Activated T-cell treated with anti-CD3 and anti-CD28 coated beads, Interleukin-2, amount 50 U/mL, for 48 hours (primary cell): Measurements from ENCODE around the gene KRT81.

Experiments used
- DNase-seq, 2 experiments: peaks; one replicate each; pipeline ENCODE4 v3.0.0-alpha.2; 2020

The KRT81 gene

DNA sequence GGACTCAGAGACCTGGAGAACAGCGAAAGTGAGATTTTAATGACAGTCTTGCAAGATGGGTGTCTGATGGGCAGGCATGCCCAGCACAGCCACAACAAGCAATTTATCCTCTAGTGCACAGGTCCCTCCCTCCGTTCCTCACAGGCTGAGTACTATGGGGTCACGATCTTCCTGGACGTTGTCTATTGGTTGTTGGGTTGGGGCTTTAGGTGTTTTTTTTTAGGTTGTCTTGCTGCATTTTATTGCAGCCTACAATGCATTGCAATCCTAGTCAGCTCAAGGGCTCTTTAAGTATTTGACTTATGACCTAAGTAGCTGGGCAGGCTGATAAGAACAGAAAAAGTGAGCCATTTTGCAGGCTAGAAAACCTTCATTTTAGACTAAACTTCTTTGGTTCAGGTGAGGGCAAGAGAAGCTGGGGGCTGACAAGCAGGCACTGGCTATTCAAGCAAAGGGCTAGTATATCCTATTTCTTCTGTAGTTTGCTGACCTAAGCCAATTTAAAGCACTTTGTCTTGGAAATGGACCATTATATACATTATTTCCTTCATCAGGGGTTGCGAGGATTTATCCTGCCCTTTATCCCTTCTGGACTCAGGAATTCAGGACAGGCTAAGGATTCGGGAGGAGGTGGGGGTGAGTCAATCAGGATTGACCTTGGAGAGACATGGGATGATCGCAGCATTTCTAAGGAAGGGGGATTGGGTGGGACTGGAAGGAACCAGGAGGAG lies 52.3 kb downstream of the KRT81 start:
- no peak for DNase-seq

DNA sequence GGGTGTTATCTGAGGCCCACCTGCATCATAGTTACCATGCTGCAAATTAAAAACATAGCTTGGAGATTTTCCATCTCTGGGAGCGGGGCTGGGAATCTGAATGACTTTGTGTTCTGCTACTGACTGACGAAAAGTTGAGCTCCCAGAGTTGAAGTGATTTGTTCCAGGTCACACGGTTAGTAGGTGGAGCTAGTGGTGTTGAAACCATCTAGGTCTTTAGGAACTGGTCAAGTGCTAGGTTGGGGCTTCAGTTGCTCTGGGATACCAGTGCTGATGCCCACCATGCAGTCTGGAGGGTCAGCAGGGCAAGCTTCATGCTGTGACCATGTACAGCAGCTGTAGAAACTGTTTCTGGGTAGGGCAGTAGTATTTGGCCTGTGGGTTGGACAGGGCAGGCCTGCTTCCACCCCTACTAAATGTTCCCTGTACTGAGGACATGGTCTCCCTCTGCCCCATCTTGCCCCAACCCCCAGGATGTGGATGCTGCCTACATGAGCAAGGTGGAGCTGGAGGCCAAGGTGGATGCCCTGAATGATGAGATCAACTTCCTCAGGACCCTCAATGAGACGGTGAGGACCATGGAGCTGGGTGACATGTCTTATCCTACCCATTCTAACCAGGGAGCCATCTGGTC lies 53.0 kb downstream of the KRT81 start:
- DNase-seq = no peak

DNA sequence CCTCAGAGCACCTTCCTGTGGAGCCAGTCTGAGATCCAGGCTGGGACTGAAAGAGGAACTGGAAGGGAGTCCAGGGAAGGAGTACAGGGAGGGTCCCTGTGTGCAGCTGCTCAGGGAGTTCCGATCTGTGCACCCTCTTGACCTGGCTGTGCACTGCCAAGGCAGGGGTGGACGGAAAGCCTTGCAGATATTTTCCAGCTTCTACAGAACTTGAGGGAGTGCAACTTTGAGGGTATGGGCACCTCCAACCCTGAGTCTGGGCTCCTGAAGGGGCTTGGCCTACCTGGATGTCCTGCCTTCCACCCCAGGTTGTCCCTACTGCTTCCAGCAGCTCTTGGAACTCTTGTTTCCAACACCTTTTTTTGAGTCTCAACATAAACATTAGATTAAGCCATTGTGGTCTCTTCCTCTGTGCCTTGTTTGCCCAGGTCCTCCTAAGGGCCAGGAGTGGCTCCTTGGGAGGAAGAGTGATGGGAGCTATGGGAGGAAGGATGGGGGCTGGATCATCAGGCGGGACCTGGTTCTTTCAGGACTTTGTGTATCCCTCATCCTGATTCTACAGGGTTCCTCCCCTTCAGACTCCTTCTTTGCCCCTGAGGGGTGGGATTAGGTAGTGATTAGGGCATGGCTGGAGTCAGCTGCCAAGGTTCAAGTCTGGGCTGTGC lies 54.8 kb downstream of the KRT81 start:
- no peak for DNase-seq
